ENCODE results near the gene POLR2I. TPM values are rescaled to one million over a fixed set of nuclear protein-coding genes. Genes with fewer than 3 reads are reported as not detected.

The POLR2I gene
- polyA plus RNA-seq, 1 of the 3 experiments (the other 2 are of a cell fraction) = 140 TPM

DNA sequence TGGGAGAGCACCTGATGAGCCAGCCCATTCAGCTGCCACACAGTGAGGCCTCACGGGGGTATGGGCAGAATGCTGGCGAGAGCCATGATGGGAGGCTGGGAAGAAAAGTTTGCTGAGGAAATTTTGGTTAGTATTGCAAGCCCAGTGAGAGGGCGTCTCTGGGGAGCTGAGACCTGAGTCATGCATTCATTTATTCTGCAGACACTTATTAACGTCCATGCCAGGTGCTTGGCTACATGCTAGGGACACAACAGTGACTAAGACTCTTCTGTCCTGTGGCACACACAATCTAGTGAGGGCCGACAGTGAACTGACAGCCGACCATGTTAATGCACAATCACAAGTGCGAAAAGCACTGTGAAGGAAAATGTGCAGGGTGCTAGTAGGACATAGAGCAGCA lies 32.8 kb downstream of the POLR2I start:
- TF ChIP-seq, protein P1, sequence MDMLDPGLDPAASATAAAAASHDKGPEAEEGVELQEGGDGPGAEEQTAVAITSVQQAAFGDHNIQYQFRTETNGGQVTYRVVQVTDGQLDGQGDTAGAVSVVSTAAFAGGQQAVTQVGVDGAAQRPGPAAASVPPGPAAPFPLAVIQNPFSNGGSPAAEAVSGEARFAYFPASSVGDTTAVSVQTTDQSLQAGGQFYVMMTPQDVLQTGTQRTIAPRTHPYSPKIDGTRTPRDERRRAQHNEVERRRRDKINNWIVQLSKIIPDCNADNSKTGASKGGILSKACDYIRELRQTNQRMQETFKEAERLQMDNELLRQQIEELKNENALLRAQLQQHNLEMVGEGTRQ (IDR thresholded peaks at IDR 0.05; ENCODE audit: borderline replicate concordance, low read depth, low read length) = no peak
- no peak for TF ChIP-seq EZH2phosphoT487 (IDR thresholded peaks at IDR 0.05; ENCODE audit: borderline replicate concordance, low read depth)
- no peaks in the 10 kb centered on the region for H3K79me2 ChIP-seq (ENCODE audit: insufficient read depth)
- no peak for DNase-seq
- H3K36me3 ChIP-seq (replicated peaks in 1 of 2; ENCODE audit: control insufficient read depth in 1 of 2, insufficient read depth in 2 of 2, low read length in 1 of 2) = peaks cover 9 to 15% of the 10 kb centered on the region in 2 experiments
- ChIA-PET CTCF (no interaction called here), POLR2A (no interaction called here)
- no peaks in the 10 kb centered on the region for H3K9me2 ChIP-seq
- no peaks in the 10 kb centered on the region for H4K20me1 ChIP-seq (ENCODE audit: insufficient read depth)
- H3K9me3 ChIP-seq = no peaks in the 10 kb centered on the region
- H3K4me2 ChIP-seq = no peak overlapping the region
- H2AFZ ChIP-seq (ENCODE audit: low read depth) = no peak overlapping the region
- H3K9ac ChIP-seq = no peak overlapping the region
- no peak overlapping the region for H3K27ac ChIP-seq (ENCODE audit: low read depth in 2 of 2, low read length in 1 of 2)
- no peaks in the 10 kb centered on the region for H3K4me1 ChIP-seq (ENCODE audit: control insufficient read depth in 1 of 2, insufficient read depth in 2 of 2, low read depth in 1 of 2, low read length in 1 of 2)
- H3F3A ChIP-seq (replicated peaks; ENCODE audit: insufficient read depth) = no peaks in the 10 kb centered on the region
- H3K27me3 ChIP-seq (ENCODE audit: insufficient read depth) = no peaks in the 10 kb centered on the region
- no peak overlapping the region for H3K4me3 ChIP-seq (ENCODE audit: low read depth in 2 of 2, low read length in 1 of 2)
- WGBS (ENCODE audit: low lambda C conversion rate) = 86% methylated on average over 7 of the region's 7 CpGs

DNA sequence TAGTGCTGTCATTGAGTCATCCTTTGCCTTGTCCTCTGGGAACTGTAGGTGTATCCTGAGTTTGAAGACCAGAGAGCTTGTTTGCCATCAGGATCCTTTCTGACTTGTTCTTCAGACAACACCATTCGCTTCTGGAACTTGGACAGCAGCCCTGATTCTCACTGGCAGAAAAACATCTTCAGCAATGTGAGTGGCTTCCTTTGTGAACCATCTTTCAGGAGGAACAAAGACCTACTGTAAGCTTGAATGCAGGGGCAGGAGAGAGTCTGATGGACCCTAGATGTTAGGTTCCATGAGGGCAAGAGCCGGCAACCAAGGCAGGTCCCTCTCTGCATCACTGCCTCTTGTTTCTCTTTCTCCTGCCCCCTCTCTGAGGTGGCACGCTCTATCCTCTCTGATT lies 33.3 kb downstream of the POLR2I start:
- ChIA-PET POLR2A (no interaction called here), CTCF (no interaction called here)
- H3K36me3 ChIP-seq (replicated peaks in 1 of 2; ENCODE audit: control insufficient read depth in 1 of 2, insufficient read depth in 2 of 2, low read length in 1 of 2) = peaks cover 12 to 15% of the 10 kb centered on the region in 2 experiments
- no peaks in the 10 kb centered on the region for H3K27me3 ChIP-seq (ENCODE audit: insufficient read depth)
- TF ChIP-seq RAD21 (IDR thresholded peaks at IDR 0.05; ENCODE audit: low read length) (no peak), RCOR1 (IDR thresholded peaks at IDR 0.05; ENCODE audit: low read length) (no peak), NFIC (IDR thresholded peaks at IDR 0.05; ENCODE audit: borderline replicate concordance) (no peak), NRF1 (IDR thresholded peaks at IDR 0.05; ENCODE audit: low read depth, low read length) (no peak), TEAD4 (IDR thresholded peaks at IDR 0.05; ENCODE audit: borderline replicate concordance, insufficient read depth) (no peak), POLR2AphosphoS5 (IDR thresholded peaks at IDR 0.05; ENCODE audit: low read depth, low read length) (no peak), GABPA (IDR thresholded peaks at IDR 0.05; ENCODE audit: low read depth) (no peak), GATA2 (CRISPR knock-in tag; IDR thresholded peaks at IDR 0.05) (no peak), MEF2A (IDR thresholded peaks at IDR 0.05; ENCODE audit: borderline replicate concordance, low read depth) (no peak), SMC3 (IDR thresholded peaks at IDR 0.05; ENCODE audit: low read depth, low read length) (no peak), YY1 (IDR thresholded peaks at IDR 0.05; ENCODE audit: low read depth) (no peak), MXI1 (IDR thresholded peaks at IDR 0.05; ENCODE audit: low read depth, low read length) (no peak), FOXJ3 (CRISPR knock-in tag; IDR thresholded peaks at IDR 0.05) (no peak), FOSL2 (IDR thresholded peaks at IDR 0.05; ENCODE audit: borderline replicate concordance, low read depth) (no peak)
- TF ChIP-seq, protein P2, sequence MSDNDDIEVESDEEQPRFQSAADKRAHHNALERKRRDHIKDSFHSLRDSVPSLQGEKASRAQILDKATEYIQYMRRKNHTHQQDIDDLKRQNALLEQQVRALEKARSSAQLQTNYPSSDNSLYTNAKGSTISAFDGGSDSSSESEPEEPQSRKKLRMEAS (IDR thresholded peaks at IDR 0.05; ENCODE audit: low read depth) = no peak
- TF ChIP-seq, protein P3, sequence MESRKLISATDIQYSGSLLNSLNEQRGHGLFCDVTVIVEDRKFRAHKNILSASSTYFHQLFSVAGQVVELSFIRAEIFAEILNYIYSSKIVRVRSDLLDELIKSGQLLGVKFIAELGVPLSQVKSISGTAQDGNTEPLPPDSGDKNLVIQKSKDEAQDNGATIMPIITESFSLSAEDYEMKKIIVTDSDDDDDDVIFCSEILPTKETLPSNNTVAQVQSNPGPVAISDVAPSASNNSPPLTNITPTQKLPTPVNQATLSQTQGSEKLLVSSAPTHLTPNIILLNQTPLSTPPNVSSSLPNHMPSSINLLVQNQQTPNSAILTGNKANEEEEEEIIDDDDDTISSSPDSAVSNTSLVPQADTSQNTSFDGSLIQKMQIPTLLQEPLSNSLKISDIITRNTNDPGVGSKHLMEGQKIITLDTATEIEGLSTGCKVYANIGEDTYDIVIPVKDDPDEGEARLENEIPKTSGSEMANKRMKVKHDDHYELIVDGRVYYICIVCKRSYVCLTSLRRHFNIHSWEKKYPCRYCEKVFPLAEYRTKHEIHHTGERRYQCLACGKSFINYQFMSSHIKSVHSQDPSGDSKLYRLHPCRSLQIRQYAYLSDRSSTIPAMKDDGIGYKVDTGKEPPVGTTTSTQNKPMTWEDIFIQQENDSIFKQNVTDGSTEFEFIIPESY (IDR thresholded peaks at IDR 0.05; ENCODE audit: borderline replicate concordance, low read depth) = no peak
- TF ChIP-seq, protein P4, sequence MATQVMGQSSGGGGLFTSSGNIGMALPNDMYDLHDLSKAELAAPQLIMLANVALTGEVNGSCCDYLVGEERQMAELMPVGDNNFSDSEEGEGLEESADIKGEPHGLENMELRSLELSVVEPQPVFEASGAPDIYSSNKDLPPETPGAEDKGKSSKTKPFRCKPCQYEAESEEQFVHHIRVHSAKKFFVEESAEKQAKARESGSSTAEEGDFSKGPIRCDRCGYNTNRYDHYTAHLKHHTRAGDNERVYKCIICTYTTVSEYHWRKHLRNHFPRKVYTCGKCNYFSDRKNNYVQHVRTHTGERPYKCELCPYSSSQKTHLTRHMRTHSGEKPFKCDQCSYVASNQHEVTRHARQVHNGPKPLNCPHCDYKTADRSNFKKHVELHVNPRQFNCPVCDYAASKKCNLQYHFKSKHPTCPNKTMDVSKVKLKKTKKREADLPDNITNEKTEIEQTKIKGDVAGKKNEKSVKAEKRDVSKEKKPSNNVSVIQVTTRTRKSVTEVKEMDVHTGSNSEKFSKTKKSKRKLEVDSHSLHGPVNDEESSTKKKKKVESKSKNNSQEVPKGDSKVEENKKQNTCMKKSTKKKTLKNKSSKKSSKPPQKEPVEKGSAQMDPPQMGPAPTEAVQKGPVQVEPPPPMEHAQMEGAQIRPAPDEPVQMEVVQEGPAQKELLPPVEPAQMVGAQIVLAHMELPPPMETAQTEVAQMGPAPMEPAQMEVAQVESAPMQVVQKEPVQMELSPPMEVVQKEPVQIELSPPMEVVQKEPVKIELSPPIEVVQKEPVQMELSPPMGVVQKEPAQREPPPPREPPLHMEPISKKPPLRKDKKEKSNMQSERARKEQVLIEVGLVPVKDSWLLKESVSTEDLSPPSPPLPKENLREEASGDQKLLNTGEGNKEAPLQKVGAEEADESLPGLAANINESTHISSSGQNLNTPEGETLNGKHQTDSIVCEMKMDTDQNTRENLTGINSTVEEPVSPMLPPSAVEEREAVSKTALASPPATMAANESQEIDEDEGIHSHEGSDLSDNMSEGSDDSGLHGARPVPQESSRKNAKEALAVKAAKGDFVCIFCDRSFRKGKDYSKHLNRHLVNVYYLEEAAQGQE (IDR thresholded peaks at IDR 0.05; ENCODE audit: low read depth, low read length) = no peak
- TF ChIP-seq, protein P5, sequence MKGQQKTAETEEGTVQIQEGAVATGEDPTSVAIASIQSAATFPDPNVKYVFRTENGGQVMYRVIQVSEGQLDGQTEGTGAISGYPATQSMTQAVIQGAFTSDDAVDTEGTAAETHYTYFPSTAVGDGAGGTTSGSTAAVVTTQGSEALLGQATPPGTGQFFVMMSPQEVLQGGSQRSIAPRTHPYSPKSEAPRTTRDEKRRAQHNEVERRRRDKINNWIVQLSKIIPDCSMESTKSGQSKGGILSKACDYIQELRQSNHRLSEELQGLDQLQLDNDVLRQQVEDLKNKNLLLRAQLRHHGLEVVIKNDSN (IDR thresholded peaks at IDR 0.05; ENCODE audit: borderline replicate concordance, low read depth) = no peak
- H2AFZ ChIP-seq (ENCODE audit: low read depth) = no peak overlapping the region
- DNase-seq = no peak
- no peak overlapping the region for H3K27ac ChIP-seq (ENCODE audit: low read depth in 2 of 2, low read length in 1 of 2)
- WGBS (ENCODE audit: low lambda C conversion rate) = 97% methylated on average over 3 of the region's 3 CpGs
- H3K9ac ChIP-seq = no peak overlapping the region
- no peaks in the 10 kb centered on the region for H3K9me3 ChIP-seq
- H3K4me2 ChIP-seq = no peak overlapping the region
- no peaks in the 10 kb centered on the region for H3K79me2 ChIP-seq (ENCODE audit: insufficient read depth)
- no peaks in the 10 kb centered on the region for H4K20me1 ChIP-seq (ENCODE audit: insufficient read depth)
- H3K4me3 ChIP-seq (ENCODE audit: low read depth in 2 of 2, low read length in 1 of 2) = no peak overlapping the region
- H3K9me2 ChIP-seq = no peaks in the 10 kb centered on the region
- H3F3A ChIP-seq (replicated peaks; ENCODE audit: insufficient read depth) = no peaks in the 10 kb centered on the region
- no peaks in the 10 kb centered on the region for H3K4me1 ChIP-seq (ENCODE audit: control insufficient read depth in 1 of 2, insufficient read depth in 2 of 2, low read depth in 1 of 2, low read length in 1 of 2)

Data from SK-N-SH (cell line).